HG02588 (cell line): Measurements from ENCODE around the gene CARD8.
A peak's percentile ranks its signal among the peaks of the same experiment; 100 is the strongest.
"Not testable (repeated sequence)": the region's sequence is repeated elsewhere in the genome, so short reads cannot be mapped to it uniquely, and the experiment has no call there.

Source experiments
- ATAC-seq: cut with Tn5 transposase; IDR thresholded peaks from one replicate; pipeline ENCODE4 v1.9.1; 2021; ENCODE audit warnings: mild to moderate bottlenecking, moderate library complexity; ENCODE audit not compliant: unreplicated experiment

Gene CARD8

GRCh38 chr19:48255376-48256303, at the start of gene CARD8:
Gene CARD8, minus strand, starts transcription at chr19:48255912. Its CDS starts 14,892 bp downstream, at chr19:48241020.
- ATAC-seq: peak; percentile 53

GRCh38 chr19:48303866-48304265, 48.2 kb upstream of the CARD8 start:
- no peak for ATAC-seq

GRCh38 chr19:48303367-48303766, 47.7 kb upstream of the CARD8 start:
- ATAC-seq: no peak

- ATAC-seq: no peak
These were observed 46.9 kb upstream of the CARD8 start for GRCh38 chr19:48302600-48302959.

- ATAC-seq: no peak
These were observed 46.3 kb upstream of the CARD8 start for GRCh38 chr19:48301886-48302599.

- no peak for ATAC-seq
These were observed 42.3 kb upstream of the CARD8 start for GRCh38 chr19:48297975-48298374.

GRCh38 chr19:48296963-48297734, 41.4 kb upstream of the CARD8 start:
- no peak for ATAC-seq

GRCh38 chr19:48295458-48295857, 39.7 kb upstream of the CARD8 start:
- no peak for ATAC-seq

GRCh38 chr19:48292798-48293197, 37.1 kb upstream of the CARD8 start:
- no peak for ATAC-seq

GRCh38 chr19:48291489-48291815, 35.7 kb upstream of the CARD8 start:
- not testable (repeated sequence) for ATAC-seq

GRCh38 chr19:48290771-48291488, 35.2 kb upstream of the CARD8 start:
- ATAC-seq: no peak

GRCh38 chr19:48290401-48290770, 34.7 kb upstream of the CARD8 start:
- no peak for ATAC-seq

GRCh38 chr19:48287748-48288147, 32.0 kb upstream of the CARD8 start:
- no peak for ATAC-seq

- ATAC-seq: no peak
These were observed 29.2 kb upstream of the CARD8 start for GRCh38 chr19:48284896-48285295.

GRCh38 chr19:48283908-48284307, 28.2 kb upstream of the CARD8 start:
- ATAC-seq: no peak

- ATAC-seq: no peak
These were observed 24.0 kb upstream of the CARD8 start for GRCh38 chr19:48279747-48280146.

- ATAC-seq: no peak
These were observed 19.2 kb upstream of the CARD8 start for GRCh38 chr19:48274938-48275337.

GRCh38 chr19:48274173-48274572, 18.5 kb upstream of the CARD8 start:
- no peak for ATAC-seq

- ATAC-seq: no peak
These were observed 15.9 kb upstream of the CARD8 start for GRCh38 chr19:48271531-48272151.

GRCh38 chr19:48269617-48270026, 13.9 kb upstream of the CARD8 start:
- not testable (repeated sequence) for ATAC-seq
